HG03469 (cell line): ENCODE data around the gene ACSS3.
"Not testable (repeated sequence)": the region's sequence is repeated elsewhere in the genome, so short reads cannot be mapped to it uniquely, and the experiment has no call there.

Experiments
- ATAC-seq: cut with Tn5 transposase; IDR thresholded peaks from one replicate; pipeline ENCODE4 v1.9.1; 2021; ENCODE audit warnings: mild to moderate bottlenecking, moderate library complexity, moderate number of reproducible peaks; ENCODE audit not compliant: unreplicated experiment

The ACSS3 gene, protein sequence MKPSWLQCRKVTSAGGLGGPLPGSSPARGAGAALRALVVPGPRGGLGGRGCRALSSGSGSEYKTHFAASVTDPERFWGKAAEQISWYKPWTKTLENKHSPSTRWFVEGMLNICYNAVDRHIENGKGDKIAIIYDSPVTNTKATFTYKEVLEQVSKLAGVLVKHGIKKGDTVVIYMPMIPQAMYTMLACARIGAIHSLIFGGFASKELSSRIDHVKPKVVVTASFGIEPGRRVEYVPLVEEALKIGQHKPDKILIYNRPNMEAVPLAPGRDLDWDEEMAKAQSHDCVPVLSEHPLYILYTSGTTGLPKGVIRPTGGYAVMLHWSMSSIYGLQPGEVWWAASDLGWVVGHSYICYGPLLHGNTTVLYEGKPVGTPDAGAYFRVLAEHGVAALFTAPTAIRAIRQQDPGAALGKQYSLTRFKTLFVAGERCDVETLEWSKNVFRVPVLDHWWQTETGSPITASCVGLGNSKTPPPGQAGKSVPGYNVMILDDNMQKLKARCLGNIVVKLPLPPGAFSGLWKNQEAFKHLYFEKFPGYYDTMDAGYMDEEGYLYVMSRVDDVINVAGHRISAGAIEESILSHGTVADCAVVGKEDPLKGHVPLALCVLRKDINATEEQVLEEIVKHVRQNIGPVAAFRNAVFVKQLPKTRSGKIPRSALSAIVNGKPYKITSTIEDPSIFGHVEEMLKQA

DNA sequence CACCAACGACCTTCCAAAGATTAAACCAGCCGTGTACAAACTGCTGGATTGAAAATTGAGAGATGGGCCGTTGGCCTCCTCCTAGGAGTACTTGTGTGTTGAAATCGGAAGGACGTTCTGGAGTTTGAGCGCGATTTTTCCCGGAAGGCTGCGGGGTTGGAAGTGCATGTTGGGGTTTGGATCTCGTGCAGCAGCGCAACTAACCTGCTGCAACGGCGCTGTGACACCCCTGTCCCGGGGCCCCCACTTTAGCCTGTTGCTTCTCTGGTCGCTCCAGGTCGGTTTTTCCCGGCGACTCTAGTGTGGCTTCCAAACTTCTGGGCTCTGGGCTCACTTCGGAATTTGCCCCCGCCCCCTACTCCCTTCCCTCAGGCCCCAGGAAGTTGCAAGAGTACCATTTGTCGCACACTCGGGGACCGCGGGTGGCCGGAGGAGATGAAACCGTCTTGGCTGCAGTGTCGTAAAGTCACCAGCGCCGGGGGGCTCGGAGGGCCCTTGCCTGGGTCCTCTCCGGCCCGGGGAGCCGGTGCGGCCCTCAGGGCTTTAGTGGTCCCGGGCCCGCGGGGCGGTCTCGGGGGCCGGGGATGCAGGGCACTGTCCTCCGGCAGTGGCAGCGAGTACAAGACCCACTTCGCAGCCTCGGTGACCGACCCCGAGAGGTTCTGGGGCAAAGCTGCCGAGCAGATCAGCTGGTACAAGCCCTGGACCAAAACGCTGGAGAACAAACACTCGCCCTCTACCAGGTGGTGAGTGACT lies at the start of gene ACSS3:
Gene ACSS3 (plus strand): TSS at position 394 of the 756 bp plus-strand sequence. CDS start 42 bp downstream, at position 436.
- no peak for ATAC-seq

DNA sequence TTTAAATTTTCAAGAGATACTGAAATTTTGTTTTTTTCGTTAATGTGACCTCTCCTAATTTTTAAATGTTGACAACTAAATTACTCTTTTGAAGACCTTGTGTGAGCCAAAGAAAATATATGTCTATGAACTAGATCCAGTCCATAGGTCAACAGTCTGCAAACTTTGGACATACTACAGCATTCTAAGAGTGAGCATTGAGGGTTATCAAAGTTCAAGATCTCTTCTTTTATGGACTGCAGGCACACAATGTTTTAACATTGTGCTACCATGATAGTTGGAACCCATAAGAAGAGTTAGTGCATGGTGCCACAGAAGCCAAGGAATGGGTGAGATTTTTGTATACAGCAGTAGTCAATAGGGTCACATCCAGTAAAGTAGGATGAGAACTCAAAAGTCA lies 43.0 kb upstream of the ACSS3 start:
- no peak for ATAC-seq

DNA sequence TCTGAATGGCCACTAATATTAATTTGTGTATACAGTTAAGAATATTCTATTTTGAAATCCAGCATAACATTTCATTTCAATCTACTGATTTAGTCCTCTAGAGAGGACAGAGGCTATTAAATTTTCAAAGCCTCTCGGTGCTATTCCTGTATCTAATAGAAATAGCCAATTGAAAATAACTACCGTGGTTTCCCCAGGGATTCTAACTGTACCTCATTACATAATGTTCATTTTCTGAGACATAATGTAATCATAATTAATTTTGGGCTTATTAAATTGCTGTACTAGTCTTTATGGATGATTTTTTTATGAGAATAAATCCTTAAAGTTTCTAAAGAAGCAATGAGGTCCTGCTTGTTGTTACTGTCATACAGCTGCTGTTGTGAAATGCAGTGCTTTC lies 38.6 kb upstream of the ACSS3 start:
- no peak for ATAC-seq

DNA sequence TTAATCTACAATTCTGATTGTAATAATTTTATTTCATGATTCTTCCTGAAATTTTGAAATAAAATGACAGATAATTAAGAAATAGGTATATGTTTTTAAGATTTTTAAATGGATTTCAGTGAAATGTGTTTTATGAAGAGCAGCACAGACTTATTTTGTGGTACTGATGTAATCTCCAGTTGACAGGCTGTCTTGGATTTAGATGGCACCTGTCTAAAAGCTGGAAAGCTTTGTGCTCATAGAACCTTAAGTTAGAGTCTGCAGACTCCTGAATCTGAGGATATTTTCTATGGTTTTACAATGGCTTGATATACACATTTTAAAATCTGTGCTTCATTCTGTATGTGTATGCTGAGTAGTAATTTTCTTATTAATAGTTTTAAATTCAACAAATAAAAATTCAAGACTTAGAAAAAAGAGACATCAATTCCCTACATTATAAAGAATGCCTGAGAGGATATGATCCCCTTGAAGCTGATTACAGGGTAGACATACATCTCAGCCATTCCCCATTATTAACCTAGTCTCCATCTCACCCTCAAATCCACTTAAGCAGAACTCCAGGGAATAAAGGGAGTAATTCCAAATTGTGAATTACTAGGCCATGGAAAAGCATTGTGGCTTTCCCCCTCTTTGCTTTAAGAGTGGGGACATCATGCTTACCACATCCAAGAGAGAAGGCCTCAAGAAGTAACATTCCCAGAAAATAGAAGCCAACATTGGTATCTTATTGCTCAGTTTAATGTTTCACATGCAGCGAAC lies 33.7 kb upstream of the ACSS3 start:
- ATAC-seq: no peak

DNA sequence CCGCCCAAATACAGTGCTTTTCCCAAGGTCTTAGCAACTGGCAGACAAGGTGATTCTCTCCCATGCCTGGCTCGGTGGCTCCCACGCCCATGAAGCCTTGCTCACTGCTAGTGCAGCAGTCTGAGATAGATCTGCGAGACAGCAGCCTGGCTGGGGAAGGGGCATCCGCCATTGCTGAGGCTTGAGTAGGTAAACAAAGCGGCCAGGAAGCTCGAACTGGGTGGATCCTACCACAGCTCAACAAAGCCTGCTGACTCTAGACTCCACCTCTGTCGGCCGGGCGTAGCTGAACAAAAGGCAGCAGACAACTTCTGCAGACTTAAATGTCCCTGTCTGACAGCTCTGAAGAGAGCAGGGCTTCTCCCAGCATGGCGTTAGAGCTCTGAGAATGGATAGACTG lies 12.9 kb upstream of the ACSS3 start:
- not testable (repeated sequence) for ATAC-seq

DNA sequence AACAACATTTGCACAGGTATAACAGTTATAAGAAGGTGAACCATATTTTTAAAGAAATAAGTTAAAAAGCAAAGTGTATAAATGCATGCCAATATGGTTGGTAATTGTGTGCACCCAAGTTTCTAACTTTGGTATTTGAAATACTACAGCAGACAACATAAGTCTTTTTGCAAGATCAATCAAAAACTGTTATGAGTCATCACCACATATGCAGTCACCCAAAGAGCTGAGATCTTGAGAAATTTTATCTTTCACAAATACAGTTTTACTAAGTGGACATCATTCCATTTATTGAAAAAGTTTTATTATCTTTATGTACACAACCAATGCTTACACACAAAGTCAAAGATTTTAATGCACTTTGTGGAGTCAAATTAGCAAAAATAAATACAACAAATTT lies 7.0 kb upstream of the ACSS3 start:
- ATAC-seq: no peak

DNA sequence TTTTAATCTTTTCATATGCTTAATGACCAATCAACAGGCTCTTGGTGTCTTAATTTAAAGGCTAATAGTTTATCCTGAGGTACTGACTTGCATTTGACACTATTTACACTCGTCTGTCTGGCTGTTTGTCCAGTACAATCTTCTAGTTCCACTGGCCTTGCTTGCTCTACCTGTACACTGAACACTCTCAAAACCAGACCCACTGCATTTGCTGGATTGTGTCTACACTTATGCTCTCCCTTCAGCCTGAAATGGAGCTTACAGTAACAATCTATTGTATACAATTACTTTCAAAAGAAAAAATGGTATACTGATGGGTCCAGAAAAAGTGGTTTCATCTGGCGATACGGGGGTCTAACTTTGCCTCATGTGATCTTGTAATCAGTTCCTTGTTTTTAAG lies 2.3 kb upstream of the ACSS3 start:
- ATAC-seq: no peak

DNA sequence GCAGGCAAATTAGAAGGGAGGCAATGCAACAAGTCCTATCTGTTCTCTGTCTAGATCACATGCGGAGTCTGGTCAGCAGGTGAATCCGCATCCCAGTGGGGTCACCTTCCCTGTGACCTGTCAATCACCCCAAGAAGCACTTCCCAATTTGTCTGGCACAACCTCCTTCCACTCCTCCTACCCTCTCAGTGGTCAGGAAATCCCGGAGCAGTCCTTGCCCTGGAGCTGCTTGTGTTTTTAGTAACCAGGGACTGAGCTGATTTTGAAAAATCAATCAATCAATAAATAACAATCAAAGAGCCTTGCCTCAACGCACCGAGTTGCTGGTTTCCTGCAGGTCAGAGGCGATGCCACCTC lies 572 bp upstream of the ACSS3 start:
- no peak for ATAC-seq

DNA sequence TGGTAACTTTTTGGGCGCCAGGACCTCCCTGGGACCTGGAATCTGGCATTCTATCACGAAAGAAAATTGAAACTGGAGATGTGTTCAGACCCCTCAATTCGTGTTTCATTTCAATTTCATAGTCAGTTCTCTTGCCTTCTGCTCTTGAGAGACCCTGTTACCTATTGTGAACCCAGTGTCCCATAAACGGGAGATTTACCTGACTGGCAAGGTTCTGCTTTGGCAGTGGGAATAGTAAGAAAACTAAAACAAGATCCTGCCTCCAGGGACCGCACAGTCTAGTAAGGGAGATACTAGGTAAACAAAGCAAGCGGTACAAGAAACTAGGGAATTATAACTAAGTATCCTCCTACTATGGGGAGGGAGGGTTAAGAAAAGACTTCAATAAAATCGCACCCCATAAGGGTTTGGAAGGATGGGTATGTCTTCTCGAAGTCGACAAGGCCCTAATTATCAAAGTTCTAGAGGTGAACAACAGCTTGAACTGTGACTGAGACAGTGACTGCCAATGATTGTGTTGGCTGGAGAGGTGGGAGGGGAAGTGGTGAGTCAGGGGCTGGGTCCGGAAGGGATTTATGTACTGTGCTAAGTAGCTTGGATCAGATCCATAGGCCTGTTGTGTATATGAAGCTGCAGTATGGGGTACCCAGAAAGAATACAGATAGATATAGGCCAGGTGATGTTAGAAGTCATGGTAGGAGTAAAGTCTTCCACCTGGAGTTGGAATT lies 754 bp downstream of the ACSS3 start:
- ATAC-seq: no peak

DNA sequence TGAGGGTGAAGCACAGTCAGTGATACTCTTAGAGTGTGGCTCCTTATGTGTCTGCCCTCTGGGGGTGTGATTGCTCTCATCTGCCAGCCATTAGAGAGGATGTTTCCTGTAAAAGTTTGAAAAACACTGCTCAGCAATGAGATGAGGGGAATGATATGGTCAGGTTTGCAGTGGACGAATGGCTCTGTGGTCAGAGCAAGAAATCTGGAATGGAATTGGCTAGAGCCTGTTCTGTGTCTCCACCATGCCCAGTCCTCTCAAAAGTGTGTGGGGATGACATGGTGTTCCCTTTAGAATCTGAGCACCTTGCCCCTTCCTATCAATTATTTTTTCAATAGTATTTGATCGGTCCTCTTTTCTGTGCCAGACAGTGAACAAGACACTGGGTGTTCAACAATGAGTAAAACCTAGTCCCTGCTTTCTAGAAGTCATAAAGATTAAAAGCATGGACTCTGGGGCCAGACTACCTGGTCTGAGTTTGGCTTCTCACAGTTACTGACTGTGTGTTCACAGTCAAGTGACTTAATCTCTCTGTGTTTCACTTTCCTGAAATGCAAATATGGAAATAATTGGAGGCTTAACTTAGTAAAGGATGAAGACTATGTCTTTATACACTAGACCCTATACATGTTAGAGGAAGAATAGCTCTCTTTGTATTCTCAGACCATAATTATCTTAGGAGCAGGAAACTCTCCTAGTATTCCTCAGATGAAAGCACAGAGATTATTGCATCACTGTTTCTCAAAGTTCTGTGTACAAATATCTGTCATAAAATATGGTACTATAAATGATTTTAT lies 1.6 kb downstream of the ACSS3 start:
- ATAC-seq: no peak

DNA sequence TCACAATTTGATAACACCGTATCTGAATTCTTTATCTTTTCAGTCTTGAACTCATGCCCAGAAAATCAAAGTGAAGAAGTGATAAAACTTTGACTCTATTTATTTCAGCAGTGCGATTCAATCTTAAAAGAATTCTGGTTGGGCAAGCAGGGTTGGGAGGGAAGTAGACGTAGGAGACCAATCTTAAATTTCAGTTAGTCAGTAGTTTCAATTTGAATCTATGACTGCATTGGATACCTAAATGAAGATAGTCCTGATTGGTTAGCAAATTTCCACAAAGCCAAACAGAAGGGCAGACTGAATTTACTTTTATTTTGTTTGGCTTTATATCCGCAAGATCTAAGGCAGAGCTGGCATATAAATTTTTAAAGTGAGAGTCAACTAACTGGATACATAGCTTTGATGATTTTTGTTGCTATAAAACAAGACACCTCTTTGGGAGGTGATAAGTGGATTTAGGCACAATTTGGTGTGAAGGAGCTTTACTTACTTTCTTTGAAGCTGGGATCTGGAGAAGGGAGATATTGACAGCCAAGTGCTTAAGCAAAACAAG lies 2.6 kb downstream of the ACSS3 start:
- ATAC-seq: no peak

DNA sequence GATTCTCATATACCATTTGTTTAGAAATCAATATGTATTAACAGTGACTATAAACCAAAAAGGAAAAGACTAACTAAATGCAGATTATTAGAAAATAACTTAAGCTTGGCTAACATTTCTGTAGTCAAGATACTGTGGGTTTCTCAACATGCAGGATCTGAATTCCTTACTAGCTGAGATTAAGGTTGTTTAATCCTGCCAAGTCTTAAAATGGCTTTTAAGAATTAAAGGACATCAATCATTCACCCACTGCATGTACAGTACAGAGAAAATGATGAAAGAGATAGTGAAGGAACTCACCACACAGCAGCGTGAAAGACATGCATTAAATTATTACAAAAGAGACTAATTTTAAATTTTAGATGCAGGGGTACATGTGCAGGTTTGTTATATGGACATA lies 3.8 kb downstream of the ACSS3 start:
- no peak for ATAC-seq

DNA sequence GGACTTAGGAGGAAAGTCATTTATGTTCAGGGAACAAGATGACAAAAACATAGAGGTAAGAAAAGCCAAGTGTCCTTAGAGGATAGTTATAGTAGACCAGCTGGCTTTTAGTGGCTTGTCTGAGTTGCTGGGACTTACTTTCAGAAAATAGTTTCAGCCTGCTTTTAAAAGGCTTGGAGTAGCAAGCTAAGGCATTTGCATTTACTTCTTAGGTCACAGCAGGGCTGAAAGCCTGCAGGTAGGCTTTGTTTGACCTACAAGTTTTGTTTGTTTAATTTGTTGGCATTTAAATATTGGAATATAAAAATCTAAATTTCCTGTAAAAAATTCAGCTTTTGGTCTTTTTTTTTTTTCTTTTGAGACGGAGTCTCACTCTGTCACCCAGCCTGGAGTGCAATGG lies 5.1 kb downstream of the ACSS3 start:
- ATAC-seq: no peak

DNA sequence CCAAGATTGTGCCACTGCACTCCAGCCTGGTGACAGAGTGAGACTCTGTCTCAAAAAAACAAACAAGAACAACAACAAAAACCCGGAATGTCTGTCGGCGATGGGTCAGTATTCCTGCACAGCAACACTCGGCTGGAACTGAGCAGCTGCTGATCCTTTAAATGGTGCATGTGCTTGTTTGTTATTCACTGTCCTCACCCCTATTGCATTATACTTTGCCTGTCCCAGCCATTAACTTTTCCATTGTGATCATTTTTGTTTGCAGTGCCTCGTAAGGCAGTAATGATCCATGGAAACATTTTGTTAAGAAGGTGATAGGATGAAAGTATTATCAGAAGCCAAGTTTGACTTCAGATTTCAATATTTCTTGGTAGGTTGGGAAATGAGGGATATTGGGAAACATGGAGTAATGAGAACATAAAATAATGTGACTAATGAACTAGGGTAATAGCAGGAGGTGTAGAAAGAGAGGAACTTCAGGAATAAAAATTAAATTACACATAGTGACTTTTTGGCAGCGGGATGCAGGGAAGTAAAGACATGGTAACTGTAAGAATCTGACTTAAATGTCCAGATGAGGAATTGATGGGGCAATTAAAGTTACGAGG lies 6.1 kb downstream of the ACSS3 start:
- no peak for ATAC-seq

DNA sequence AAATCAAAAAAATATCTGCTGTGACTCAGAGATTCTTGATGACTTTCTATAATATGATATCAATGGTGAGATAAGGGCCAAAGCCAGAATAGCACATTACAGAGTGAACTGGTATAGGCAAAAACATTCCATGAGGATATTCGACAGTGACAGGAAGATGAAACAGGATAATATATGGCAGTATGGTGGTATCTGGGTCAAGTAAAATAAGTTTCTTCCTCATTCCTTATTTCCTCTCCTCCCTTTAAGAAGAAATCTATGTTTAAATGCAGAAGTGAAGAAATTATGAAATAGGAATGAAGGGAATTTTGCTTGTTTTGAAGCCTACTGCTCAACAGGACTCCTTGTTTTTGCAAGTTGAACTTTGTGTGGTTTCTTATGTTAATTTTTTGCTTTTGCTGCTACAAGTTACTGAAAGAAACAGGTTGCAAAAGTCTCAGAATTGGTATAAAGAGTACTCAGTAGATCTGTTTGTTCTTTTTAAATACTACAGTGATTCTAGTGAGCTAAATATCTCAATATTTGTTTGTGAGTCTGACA lies 7.0 kb downstream of the ACSS3 start:
- no peak for ATAC-seq

DNA sequence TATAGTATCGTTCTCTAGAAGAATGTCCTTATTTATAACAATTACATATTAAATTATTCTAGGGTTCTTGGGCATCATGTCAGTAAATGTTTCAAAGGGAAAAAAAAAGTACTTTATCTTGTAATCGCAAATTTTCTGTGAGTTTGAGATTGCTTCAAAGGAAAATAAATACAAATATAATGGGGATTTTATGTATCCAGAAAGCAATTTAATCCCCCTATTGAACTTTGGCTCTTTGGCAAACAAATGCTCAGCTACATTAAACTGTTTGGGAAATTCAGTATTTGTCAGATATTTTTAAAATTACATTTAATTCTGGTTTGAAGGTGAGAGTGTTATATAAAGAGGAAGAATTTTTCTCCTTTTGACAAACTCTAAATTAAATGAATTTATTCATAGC lies 8.0 kb downstream of the ACSS3 start:
- ATAC-seq: no peak

DNA sequence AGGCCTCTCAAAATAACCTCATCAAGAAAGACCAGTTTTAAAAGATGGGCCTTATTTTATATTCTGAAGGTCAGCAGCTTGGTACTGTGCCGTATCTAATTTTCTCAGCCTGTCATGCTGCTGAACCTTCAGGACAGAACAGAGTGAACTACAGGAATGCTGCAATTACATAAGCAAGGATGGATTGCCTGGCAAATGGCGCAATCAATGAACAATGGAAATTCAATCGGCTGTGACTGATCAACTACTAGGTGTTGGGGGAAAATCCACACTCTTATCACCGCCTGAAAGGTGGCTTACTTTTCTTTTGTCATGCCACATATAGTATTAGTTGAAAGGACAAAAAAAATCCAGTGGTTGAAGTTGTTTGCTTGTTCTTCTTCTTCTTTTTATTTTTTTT lies 8.5 kb downstream of the ACSS3 start:
- no peak for ATAC-seq

DNA sequence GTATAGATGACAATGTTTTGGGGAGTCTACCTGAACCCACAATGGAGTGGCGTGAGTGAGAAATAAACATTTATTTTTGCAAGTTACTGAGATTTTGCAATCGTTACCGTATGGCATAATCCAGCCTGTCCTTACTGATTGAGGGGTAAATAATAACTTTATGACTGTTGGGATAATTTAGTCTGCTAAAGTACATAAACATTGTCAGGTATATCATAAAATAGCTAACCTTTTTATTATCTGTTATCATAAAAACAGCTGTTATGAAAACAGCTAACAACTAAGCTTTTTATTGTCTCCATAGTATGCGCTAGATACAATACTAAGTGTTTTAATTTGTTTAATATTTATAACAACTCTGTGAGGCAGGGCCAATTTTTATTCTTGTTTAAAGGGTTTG lies 10.3 kb downstream of the ACSS3 start:
- ATAC-seq: no peak

DNA sequence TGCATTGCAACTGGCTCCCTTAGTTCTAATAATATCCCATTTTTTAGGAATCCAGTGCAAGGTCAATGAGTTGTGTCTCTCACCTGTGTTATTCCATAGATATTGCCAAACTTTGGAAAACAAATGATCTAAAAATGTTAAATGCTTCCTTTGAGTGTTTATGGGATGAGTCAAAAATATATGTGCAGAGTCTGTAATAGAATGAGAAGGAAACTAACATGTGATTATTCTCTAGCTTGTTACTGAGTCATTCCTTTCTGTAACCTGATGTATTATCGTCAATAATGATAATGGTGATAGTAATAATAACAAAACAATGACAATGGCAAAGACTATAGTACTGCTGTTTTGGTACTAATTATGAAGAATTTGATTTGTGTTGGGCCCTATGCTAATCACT lies 11.5 kb downstream of the ACSS3 start:
- no peak for ATAC-seq
